ENCODE results near the gene TNFAIP2. TPM values are rescaled to one million over a fixed set of nuclear protein-coding genes. Genes with fewer than 3 reads are reported as not detected.

The TNFAIP2 gene
- polyA plus RNA-seq, 1 donor from 2014 or later: 1.8 TPM

DNA sequence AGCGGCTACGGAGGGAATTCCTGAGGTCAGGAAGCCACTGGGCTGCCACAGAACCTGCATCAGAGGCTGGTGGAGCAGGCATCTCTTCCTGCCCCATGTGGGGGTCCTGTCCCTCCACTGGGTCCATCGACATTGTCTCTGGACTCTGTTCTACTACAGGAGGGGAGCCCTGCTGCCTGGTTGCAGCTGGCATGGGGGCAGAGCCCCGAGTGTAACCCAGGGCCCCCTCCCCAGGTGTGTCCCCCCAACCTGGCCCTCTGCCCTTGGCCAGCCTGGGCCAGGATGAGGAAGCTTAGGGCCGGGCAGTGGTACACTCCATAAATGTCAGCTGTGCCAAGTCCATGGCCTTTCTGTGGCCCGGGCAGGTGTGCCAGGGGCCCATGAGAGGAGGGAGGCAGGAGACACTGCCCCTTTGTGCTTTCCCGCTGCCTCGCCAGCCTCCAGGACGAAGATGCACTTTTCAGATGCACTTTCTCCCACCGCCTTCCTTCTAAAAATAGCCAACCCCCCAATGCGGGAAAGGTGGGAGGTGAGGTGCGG lies 32.7 kb upstream of the TNFAIP2 start:
- no peak overlapping the region for H3K4me3 ChIP-seq (ENCODE audit: low read length)
- no peak overlapping the region for H3K4me2 ChIP-seq (ENCODE audit: low read length)
- H3K9me2 ChIP-seq (ENCODE audit: insufficient read depth, low read length): no peaks in the 10 kb centered on the region
- H3K9me3 ChIP-seq (ENCODE audit: low read length): no peaks in the 10 kb centered on the region
- H3K9ac ChIP-seq (ENCODE audit: low read length): no peak overlapping the region
- H3K36me3 ChIP-seq (ENCODE audit: insufficient read depth, low read length): no peaks in the 10 kb centered on the region
- no peak overlapping the region for H3K27ac ChIP-seq (ENCODE audit: low read length)
- no peaks in the 10 kb centered on the region for H3K79me2 ChIP-seq (replicated peaks; ENCODE audit: insufficient read depth, low read length)
- no peaks in the 10 kb centered on the region for H3F3A ChIP-seq (ENCODE audit: insufficient read depth, low read length, poor library complexity, severe bottlenecking)
- H3K27me3 ChIP-seq (ENCODE audit: insufficient read depth, low read depth, low read length): no peaks in the 10 kb centered on the region
- H2AFZ ChIP-seq (ENCODE audit: low read depth, low read length): no peak overlapping the region
- no peaks in the 10 kb centered on the region for H4K20me1 ChIP-seq (ENCODE audit: insufficient read depth)
- TF ChIP-seq EP300 (conservative IDR thresholded peaks at IDR 0.05; ENCODE audit: poor library complexity, severe bottlenecking) (no peak), TAF1 (IDR thresholded peaks at IDR 0.05; ENCODE audit: low read depth) (no peak), MXI1 (conservative IDR thresholded peaks at IDR 0.05; ENCODE audit: poor library complexity, severe bottlenecking) (no peak), EZH2 (IDR thresholded peaks at IDR 0.05; ENCODE audit: borderline replicate concordance, insufficient read depth, low read length, poor library complexity, severe bottlenecking) (no peak), RAD21 (conservative IDR thresholded peaks at IDR 0.05) (no peak), SMC3 (conservative IDR thresholded peaks at IDR 0.05; ENCODE audit: poor library complexity) (no peak), POLR2AphosphoS5 (IDR thresholded peaks at IDR 0.05) (no peak)
- TF ChIP-seq, protein P1, sequence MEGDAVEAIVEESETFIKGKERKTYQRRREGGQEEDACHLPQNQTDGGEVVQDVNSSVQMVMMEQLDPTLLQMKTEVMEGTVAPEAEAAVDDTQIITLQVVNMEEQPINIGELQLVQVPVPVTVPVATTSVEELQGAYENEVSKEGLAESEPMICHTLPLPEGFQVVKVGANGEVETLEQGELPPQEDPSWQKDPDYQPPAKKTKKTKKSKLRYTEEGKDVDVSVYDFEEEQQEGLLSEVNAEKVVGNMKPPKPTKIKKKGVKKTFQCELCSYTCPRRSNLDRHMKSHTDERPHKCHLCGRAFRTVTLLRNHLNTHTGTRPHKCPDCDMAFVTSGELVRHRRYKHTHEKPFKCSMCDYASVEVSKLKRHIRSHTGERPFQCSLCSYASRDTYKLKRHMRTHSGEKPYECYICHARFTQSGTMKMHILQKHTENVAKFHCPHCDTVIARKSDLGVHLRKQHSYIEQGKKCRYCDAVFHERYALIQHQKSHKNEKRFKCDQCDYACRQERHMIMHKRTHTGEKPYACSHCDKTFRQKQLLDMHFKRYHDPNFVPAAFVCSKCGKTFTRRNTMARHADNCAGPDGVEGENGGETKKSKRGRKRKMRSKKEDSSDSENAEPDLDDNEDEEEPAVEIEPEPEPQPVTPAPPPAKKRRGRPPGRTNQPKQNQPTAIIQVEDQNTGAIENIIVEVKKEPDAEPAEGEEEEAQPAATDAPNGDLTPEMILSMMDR (IDR thresholded peaks at IDR 0.05; ENCODE audit: poor library complexity, severe bottlenecking): no peak
- TF ChIP-seq, protein P2, sequence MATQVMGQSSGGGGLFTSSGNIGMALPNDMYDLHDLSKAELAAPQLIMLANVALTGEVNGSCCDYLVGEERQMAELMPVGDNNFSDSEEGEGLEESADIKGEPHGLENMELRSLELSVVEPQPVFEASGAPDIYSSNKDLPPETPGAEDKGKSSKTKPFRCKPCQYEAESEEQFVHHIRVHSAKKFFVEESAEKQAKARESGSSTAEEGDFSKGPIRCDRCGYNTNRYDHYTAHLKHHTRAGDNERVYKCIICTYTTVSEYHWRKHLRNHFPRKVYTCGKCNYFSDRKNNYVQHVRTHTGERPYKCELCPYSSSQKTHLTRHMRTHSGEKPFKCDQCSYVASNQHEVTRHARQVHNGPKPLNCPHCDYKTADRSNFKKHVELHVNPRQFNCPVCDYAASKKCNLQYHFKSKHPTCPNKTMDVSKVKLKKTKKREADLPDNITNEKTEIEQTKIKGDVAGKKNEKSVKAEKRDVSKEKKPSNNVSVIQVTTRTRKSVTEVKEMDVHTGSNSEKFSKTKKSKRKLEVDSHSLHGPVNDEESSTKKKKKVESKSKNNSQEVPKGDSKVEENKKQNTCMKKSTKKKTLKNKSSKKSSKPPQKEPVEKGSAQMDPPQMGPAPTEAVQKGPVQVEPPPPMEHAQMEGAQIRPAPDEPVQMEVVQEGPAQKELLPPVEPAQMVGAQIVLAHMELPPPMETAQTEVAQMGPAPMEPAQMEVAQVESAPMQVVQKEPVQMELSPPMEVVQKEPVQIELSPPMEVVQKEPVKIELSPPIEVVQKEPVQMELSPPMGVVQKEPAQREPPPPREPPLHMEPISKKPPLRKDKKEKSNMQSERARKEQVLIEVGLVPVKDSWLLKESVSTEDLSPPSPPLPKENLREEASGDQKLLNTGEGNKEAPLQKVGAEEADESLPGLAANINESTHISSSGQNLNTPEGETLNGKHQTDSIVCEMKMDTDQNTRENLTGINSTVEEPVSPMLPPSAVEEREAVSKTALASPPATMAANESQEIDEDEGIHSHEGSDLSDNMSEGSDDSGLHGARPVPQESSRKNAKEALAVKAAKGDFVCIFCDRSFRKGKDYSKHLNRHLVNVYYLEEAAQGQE (IDR thresholded peaks at IDR 0.05; ENCODE audit: borderline replicate concordance): no peak

DNA sequence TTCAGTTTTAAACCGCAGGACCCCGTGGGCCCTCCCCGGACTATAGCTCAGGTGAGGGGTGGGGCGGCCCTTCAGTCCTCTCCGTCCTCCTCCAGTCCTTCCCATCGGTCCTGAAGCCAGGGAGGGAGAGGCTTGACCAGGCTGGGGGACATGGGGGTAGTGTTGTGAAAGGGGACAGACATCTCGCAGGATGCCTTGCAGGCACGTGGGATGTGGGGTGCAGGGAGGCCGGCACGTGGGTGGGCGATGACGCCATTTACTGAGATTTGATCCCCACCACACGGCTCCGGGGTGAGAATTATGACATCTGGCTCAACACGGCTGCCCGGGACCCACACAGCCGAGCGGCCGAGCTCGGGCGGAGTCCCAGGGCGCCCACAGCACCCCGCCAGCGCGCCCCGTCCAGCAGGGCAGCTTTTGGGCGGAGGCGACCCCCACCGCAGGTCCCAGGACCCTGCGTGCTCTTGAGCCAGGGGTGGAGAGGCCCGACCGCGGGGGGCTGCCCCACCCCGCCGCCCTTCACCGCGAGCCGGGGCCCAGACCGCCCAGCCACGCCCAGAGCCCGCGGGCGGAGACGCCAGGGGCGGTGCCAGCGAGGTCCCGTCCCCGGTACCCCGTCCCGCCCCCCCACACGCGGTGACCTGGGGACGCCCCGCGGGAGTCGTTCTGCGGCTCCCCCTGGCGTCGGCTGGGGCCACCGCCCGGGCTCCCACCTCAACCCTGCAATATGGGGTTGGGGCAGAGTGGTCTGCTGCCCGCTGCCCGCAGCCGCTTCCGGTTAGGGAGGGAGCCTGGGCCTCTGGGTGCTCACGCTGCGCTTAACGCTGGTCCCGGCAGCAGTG lies 32.0 kb upstream of the TNFAIP2 start:
- no peaks in the 10 kb centered on the region for H3F3A ChIP-seq (ENCODE audit: insufficient read depth, low read length, poor library complexity, severe bottlenecking)
- no peak overlapping the region for H3K4me2 ChIP-seq (ENCODE audit: low read length)
- no peaks in the 10 kb centered on the region for H3K9me3 ChIP-seq (ENCODE audit: low read length)
- H3K27ac ChIP-seq (ENCODE audit: low read length): no peak overlapping the region
- no peak overlapping the region for H3K4me3 ChIP-seq (ENCODE audit: low read length)
- no peak for TF ChIP-seq TAF1 (IDR thresholded peaks at IDR 0.05; ENCODE audit: low read depth)
- no peak for TF ChIP-seq EP300 (conservative IDR thresholded peaks at IDR 0.05; ENCODE audit: poor library complexity, severe bottlenecking)
- no peak for TF ChIP-seq RAD21 (conservative IDR thresholded peaks at IDR 0.05)
- TF ChIP-seq, protein P1 (IDR thresholded peaks at IDR 0.05; ENCODE audit: poor library complexity, severe bottlenecking): no peak
- TF ChIP-seq, protein P2 (IDR thresholded peaks at IDR 0.05; ENCODE audit: borderline replicate concordance): no peak
- no peak for TF ChIP-seq SMC3 (conservative IDR thresholded peaks at IDR 0.05; ENCODE audit: poor library complexity)
- no peak for TF ChIP-seq EZH2 (IDR thresholded peaks at IDR 0.05; ENCODE audit: borderline replicate concordance, insufficient read depth, low read length, poor library complexity, severe bottlenecking)
- no peak for TF ChIP-seq MXI1 (conservative IDR thresholded peaks at IDR 0.05; ENCODE audit: poor library complexity, severe bottlenecking)
- H3K9me2 ChIP-seq (ENCODE audit: insufficient read depth, low read length): no peaks in the 10 kb centered on the region
- no peaks in the 10 kb centered on the region for H3K36me3 ChIP-seq (ENCODE audit: insufficient read depth, low read length)
- no peaks in the 10 kb centered on the region for H4K20me1 ChIP-seq (ENCODE audit: insufficient read depth)
- H3K79me2 ChIP-seq (replicated peaks; ENCODE audit: insufficient read depth, low read length): no peaks in the 10 kb centered on the region
- H3K9ac ChIP-seq (ENCODE audit: low read length): no peak overlapping the region
- no peak overlapping the region for H2AFZ ChIP-seq (ENCODE audit: low read depth, low read length)
- H3K27me3 ChIP-seq (ENCODE audit: insufficient read depth, low read depth, low read length): no peaks in the 10 kb centered on the region
